T-cell (primary cell): Measurements from ENCODE around the gene ZBTB42. TPM values are rescaled to one million over a fixed set of nuclear protein-coding genes. Genes with fewer than 3 reads are reported as not detected.

ENCODE experiments used
- ATAC-seq, 4 experiments: fragments of 200-7000 bp in 3 of 4; fragments of 150-1000 bp in 1 of 4; cut with Tn5 transposase; replicated peaks in 1 of 4; 1 replicate in 3 of 4; 2 replicates in 1 of 4; pipeline ENCODE4 v1.10.0; 2021; ENCODE audit warnings: moderate library complexity in 3 of 4, mild to moderate bottlenecking in 2 of 4, moderate number of reproducible peaks in 1 of 4
- CTCF ChIA-PET, 2 donors: fragments of 300-600 bp; sonication (Branson Sonifier 250); formaldehyde crosslinking; loops; one replicate each; lab custom pipeline; 2022; ENCODE audit warnings: antibody characterized with exemption in 2 of 2; lab: Charles Lee
- POLR2A ChIA-PET, 2 donors: fragments of 300-600 bp; sonication (Branson Sonifier 250); formaldehyde crosslinking; loops; one replicate each; lab custom pipeline; 2022; ENCODE audit warnings: antibody characterized with exemption in 2 of 2; lab: Charles Lee
- DNase-seq, 35 experiments: peaks; one replicate each; pipeline versions ENCODE4 v3.0.0 to v3.0.0-alpha.2; 2013 to 2023
- H3K27ac ChIP-seq: one replicate; pipeline ENCODE4 v1.5.1; 2013; ENCODE audit warnings: low read length
- H3K27me3 ChIP-seq, 2 experiments: replicated peaks in 1 of 2; 1 replicate in 1 of 2; 2 replicates in 1 of 2; pipeline versions ENCODE4 v1.6.1 to v1.7.0; 2013; ENCODE audit warnings: low read length in 1 of 2, mixed read lengths in 1 of 2; ENCODE audit not compliant: control insufficient read depth in 2 of 2, insufficient read depth in 2 of 2; ENCODE audit errors: extremely low read depth in 1 of 2
- H3K36me3 ChIP-seq, 2 donors: 1 replicate in 1 of 2; 2 replicates in 1 of 2; pipeline versions ENCODE4 v1.6.1 to v1.7.0; 2013; ENCODE audit warnings: low read length in 1 of 2; ENCODE audit not compliant: control insufficient read depth in 2 of 2, insufficient read depth in 1 of 2; ENCODE audit errors: extremely low read depth in 1 of 2
- H3K4me1 ChIP-seq, 2 experiments: 1 replicate in 1 of 2; 2 replicates in 1 of 2; pipeline versions ENCODE4 v1.6.1 to v1.7.0; 2013; ENCODE audit warnings: low read length in 2 of 2, mixed read lengths in 1 of 2; ENCODE audit not compliant: insufficient read depth in 2 of 2, control insufficient read depth in 1 of 2; ENCODE audit errors: extremely low read depth in 1 of 2
- H3K4me3 ChIP-seq, 2 donors: 1 replicate in 1 of 2; 2 replicates in 1 of 2; pipeline versions ENCODE4 v1.5.1 to v1.7.0; 2013; ENCODE audit warnings: mild to moderate bottlenecking in 2 of 2, low read length in 1 of 2, moderate library complexity in 1 of 2; ENCODE audit not compliant: control insufficient read depth in 1 of 2; ENCODE audit errors: extremely low read depth in 1 of 2
- H3K9me3 ChIP-seq: 2 replicates; pipeline ENCODE4 v1.7.0; 2013
- H3K27ac Mint-ChIP-seq, 2 donors: one replicate each; pipeline ENCODE4 v1.8.0; 2020 to 2021; ENCODE audit warnings: mild to moderate bottlenecking in 2 of 2, mixed read lengths in 2 of 2
- H3K27me3 Mint-ChIP-seq, 2 donors: one replicate each; pipeline ENCODE4 v1.8.0; 2021 to 2022; ENCODE audit warnings: mixed read lengths in 2 of 2
- H3K36me3 Mint-ChIP-seq: one replicate; pipeline ENCODE4 v1.8.0; 2021; ENCODE audit warnings: mixed read lengths
- H3K4me1 Mint-ChIP-seq, 3 donors: one replicate each; pipeline ENCODE4 v1.8.0; 2020 to 2022; ENCODE audit warnings: mixed read lengths in 3 of 3, mild to moderate bottlenecking in 1 of 3
- H3K4me3 Mint-ChIP-seq, 3 donors: one replicate each; pipeline ENCODE4 v1.8.0; 2020 to 2022; ENCODE audit warnings: mild to moderate bottlenecking in 3 of 3, mixed read lengths in 3 of 3, moderate library complexity in 3 of 3
- H3K9me3 Mint-ChIP-seq, 3 donors: one replicate each; pipeline ENCODE4 v1.8.0; 2020 to 2022; ENCODE audit warnings: mixed read lengths in 3 of 3
- WGBS: methylation state at CpG from one replicate; pipeline ENCODE4 v1.1.5; 2013; ENCODE audit warnings: missing lambda C conversion rate; ENCODE audit not compliant: insufficient coverage; 5-methylcytosine and 5-hydroxymethylcytosine counted together
- total RNA-seq, 35 experiments: library from RNA in 6 of 35; stranded (reverse) in 6 of 35; fragments of 120-200 nt in 1 of 35; gene quantifications; one replicate each; pipeline versions ENCODE4 v1.2.1 to v1.2.4 and lab custom pipeline; 2013 to 2026

Gene ZBTB42
- total RNA-seq, 5 donors from 2014 or later (not counting 1 experiment from before 2014, with no cell fraction given), result 3.5 to 10.5 (median 9.4) TPM

- ATAC-seq (no peak), DNase-seq (no peak)
- H3K9me3 Mint-ChIP-seq, result no peaks in the 10 kb centered on the region
- CTCF ChIA-PET, result interaction anchor here in 1 of 2 donors (0.7 to 1.2 kb wide), 2 partner anchors 7 to 9 kb away, joined by 4 to 6 read pairs; no protein-coding TSS in a partner anchor
- no peak overlapping the region for H3K27ac Mint-ChIP-seq
- H3K27ac ChIP-seq, result no peak overlapping the region
- no peak overlapping the region for H3K4me3 Mint-ChIP-seq
- H3K36me3 Mint-ChIP-seq, result peaks cover 34% of the 10 kb centered on the region
- H3K9me3 ChIP-seq, result no peaks in the 10 kb centered on the region
- no peak overlapping the region for H3K4me3 ChIP-seq
- H3K4me1 Mint-ChIP-seq, result peaks cover 24 to 45% (median 26%) of the 10 kb centered on the region in 3 donors
- peaks cover 2 to 67% of the 10 kb centered on the region in 2 donors for H3K36me3 ChIP-seq
- no peaks in the 10 kb centered on the region for H3K27me3 ChIP-seq
- H3K27me3 Mint-ChIP-seq, result no peaks in the 10 kb centered on the region
- 93% methylated on average over 23 of the region's 30 CpGs for WGBS
- POLR2A ChIA-PET, result no interaction called here
- peaks cover 4 to 30% of the 10 kb centered on the region in 2 experiments for H3K4me1 ChIP-seq
Measured at GRCh38 chr14:104758981-104759969, 41.6 kb upstream of the ZBTB42 start.

- DNase-seq (no peak), ATAC-seq (no peak)
- Histone ChIP-seq H3K27me3 (no peaks in the 10 kb centered on the region), H3K9me3 (no peaks in the 10 kb centered on the region), H3K36me3 (peaks cover 2 to 21% of the 10 kb centered on the region in 2 donors), H3K27ac (no peak overlapping the region), H3K4me3 (no peak overlapping the region), H3K4me1 (peaks cover 0 to 8% of the 10 kb centered on the region in 2 experiments)
- H3K27me3 Mint-ChIP-seq, result no peaks in the 10 kb centered on the region
- no peaks in the 10 kb centered on the region for H3K9me3 Mint-ChIP-seq
- CTCF ChIA-PET, result interaction anchor here in 1 of 2 donors (0.6 kb wide), 1 partner anchor 842 kb away, joined by 3 read pairs; no protein-coding TSS in a partner anchor
- POLR2A ChIA-PET, result interaction anchor here in 1 of 2 donors (0.6 kb wide), 1 partner anchor 766 kb away, joined by 4 read pairs; no protein-coding TSS in a partner anchor
- H3K4me1 Mint-ChIP-seq, result peaks cover 0 to 10% (median 0%) of the 10 kb centered on the region in 3 donors
- no CpG with 5 or more reads among the region's 3 CpGs for WGBS
- H3K27ac Mint-ChIP-seq, result peak overlapping the region in 1 of 2 donors; percentile 28
- H3K36me3 Mint-ChIP-seq, result peaks cover 14% of the 10 kb centered on the region
- H3K4me3 Mint-ChIP-seq, result no peak overlapping the region
Measured at GRCh38 chr14:104765517-104765916, 35.4 kb upstream of the ZBTB42 start.

GRCh38 chr14:104766256-104766862 lies 34.5 kb upstream of the ZBTB42 start:
- H3K36me3 Mint-ChIP-seq, result peaks cover 17% of the 10 kb centered on the region
- Histone ChIP-seq H3K9me3 (no peaks in the 10 kb centered on the region), H3K27ac (no peak overlapping the region), H3K4me1 (peaks cover 0 to 8% of the 10 kb centered on the region in 2 experiments), H3K36me3 (peaks cover 2 to 24% of the 10 kb centered on the region in 2 donors), H3K4me3 (no peak overlapping the region), H3K27me3 (no peaks in the 10 kb centered on the region)
- CTCF ChIA-PET, result interaction anchor here (0.6 to 1.4 kb wide), 3 partner anchors 8 to 60 kb away, joined by 3 to 6 read pairs (median 4); partner anchors contain the start of gene SIVA1 (in 1 of the 2)
- no peak overlapping the region for H3K27ac Mint-ChIP-seq
- POLR2A ChIA-PET, result no interaction called here
- no peaks in the 10 kb centered on the region for H3K27me3 Mint-ChIP-seq
- peaks cover 0 to 10% (median 0%) of the 10 kb centered on the region in 3 donors for H3K4me1 Mint-ChIP-seq
- DNase-seq (no peak), ATAC-seq (no peak)
- H3K9me3 Mint-ChIP-seq, result peaks cover 0 to 2% (median 0%) of the 10 kb centered on the region in 3 donors
- H3K4me3 Mint-ChIP-seq, result no peak overlapping the region
- WGBS, result 100% methylated on average over 1 of the region's 4 CpGs

GRCh38 chr14:104766863-104767633 lies 33.9 kb upstream of the ZBTB42 start:
- Histone ChIP-seq H3K27ac (no peak overlapping the region), H3K4me3 (no peak overlapping the region), H3K4me1 (peaks cover 0 to 8% of the 10 kb centered on the region in 2 experiments), H3K9me3 (no peaks in the 10 kb centered on the region), H3K27me3 (no peaks in the 10 kb centered on the region), H3K36me3 (peaks cover 2 to 24% of the 10 kb centered on the region in 2 donors)
- peaks cover 18% of the 10 kb centered on the region for H3K36me3 Mint-ChIP-seq
- no peaks in the 10 kb centered on the region for H3K27me3 Mint-ChIP-seq
- peaks cover 0 to 10% (median 0%) of the 10 kb centered on the region in 3 donors for H3K4me1 Mint-ChIP-seq
- ChIA-PET POLR2A (no interaction called here), CTCF (interaction anchor here (0.6 to 1.4 kb wide), 4 partner anchors 9 to 59 kb away, joined by 3 to 6 read pairs (median 4); partner anchors contain the start of gene SIVA1 (in 1 of the 2))
- H3K9me3 Mint-ChIP-seq, result peaks cover 0 to 2% (median 0%) of the 10 kb centered on the region in 3 donors
- WGBS, result 87% methylated on average over 7 of the region's 15 CpGs
- DNase-seq (no peak), ATAC-seq (no peak)
- no peak overlapping the region for H3K4me3 Mint-ChIP-seq
- no peak overlapping the region for H3K27ac Mint-ChIP-seq

GRCh38 chr14:104767634-104767918 lies 33.3 kb upstream of the ZBTB42 start:
- H3K4me3 Mint-ChIP-seq, result no peak overlapping the region
- Histone ChIP-seq H3K9me3 (no peaks in the 10 kb centered on the region), H3K4me3 (no peak overlapping the region), H3K36me3 (peaks cover under 1 to 28% of the 10 kb centered on the region in 2 donors), H3K4me1 (peaks cover 0 to 8% of the 10 kb centered on the region in 2 experiments), H3K27ac (no peak overlapping the region), H3K27me3 (no peaks in the 10 kb centered on the region)
- WGBS, result 83% methylated on average over 2 of the region's 5 CpGs
- ATAC-seq, result no peak
- no peaks in the 10 kb centered on the region for H3K27me3 Mint-ChIP-seq
- H3K36me3 Mint-ChIP-seq, result peaks cover 17% of the 10 kb centered on the region
- no peak for DNase-seq
- peaks cover 0 to 10% (median 0%) of the 10 kb centered on the region in 3 donors for H3K4me1 Mint-ChIP-seq
- H3K27ac Mint-ChIP-seq, result no peak overlapping the region
- ChIA-PET CTCF (interaction anchor here (0.8 to 1.4 kb wide), 2 partner anchors 16 to 59 kb away, joined by 3 to 4 read pairs; no protein-coding TSS in a partner anchor), POLR2A (no interaction called here)
- peaks cover 0 to 2% (median 0%) of the 10 kb centered on the region in 3 donors for H3K9me3 Mint-ChIP-seq
